Measurements from ENCODE around the gene AQP3.

DNA sequence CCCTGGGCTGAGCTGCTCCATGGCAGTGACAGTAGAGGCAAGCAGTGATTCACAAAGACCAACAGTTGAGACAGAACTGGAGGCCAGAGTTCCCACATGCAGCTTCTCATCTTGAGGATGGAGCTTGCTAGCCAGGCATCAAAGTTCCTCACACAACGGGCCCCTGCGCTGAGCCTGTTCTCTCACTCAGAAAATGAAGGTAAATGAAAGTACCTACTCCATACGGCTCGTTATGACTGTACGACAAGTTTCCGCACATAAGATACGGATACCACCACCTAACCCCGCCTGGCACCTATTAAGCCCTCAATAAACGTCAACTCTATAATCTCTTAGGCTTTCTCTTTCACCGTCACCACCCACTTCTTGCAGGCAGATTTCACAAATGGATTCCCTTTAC, 13.5 kb upstream of the AQP3 start:
- TF ChIP-seq, protein P1, sequence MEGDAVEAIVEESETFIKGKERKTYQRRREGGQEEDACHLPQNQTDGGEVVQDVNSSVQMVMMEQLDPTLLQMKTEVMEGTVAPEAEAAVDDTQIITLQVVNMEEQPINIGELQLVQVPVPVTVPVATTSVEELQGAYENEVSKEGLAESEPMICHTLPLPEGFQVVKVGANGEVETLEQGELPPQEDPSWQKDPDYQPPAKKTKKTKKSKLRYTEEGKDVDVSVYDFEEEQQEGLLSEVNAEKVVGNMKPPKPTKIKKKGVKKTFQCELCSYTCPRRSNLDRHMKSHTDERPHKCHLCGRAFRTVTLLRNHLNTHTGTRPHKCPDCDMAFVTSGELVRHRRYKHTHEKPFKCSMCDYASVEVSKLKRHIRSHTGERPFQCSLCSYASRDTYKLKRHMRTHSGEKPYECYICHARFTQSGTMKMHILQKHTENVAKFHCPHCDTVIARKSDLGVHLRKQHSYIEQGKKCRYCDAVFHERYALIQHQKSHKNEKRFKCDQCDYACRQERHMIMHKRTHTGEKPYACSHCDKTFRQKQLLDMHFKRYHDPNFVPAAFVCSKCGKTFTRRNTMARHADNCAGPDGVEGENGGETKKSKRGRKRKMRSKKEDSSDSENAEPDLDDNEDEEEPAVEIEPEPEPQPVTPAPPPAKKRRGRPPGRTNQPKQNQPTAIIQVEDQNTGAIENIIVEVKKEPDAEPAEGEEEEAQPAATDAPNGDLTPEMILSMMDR (IDR thresholded peaks at IDR 0.05; ENCODE audit: borderline replicate concordance, extremely low read depth, low read length, poor library complexity, severe bottlenecking) = no peak
- TF ChIP-seq EZH2 (IDR thresholded peaks at IDR 0.05; ENCODE audit: borderline replicate concordance, low read depth, low read length, severe bottlenecking) = no peak

Data from DND-41 (cell line).